ENCODE data around the gene DNM1L.

Gene DNM1L

GRCh38 chr12:32693036-32693435, 13.9 kb downstream of the DNM1L start:
- H3K4me3 ChIP-seq (replicated peaks; ENCODE audit: insufficient read depth, low read length): no peak overlapping the region
- no peak for DNase-seq (ENCODE audit: low read depth in 1 of 2, low spot score in 1 of 2)
- no peak overlapping the region for H3K27ac ChIP-seq (replicated peaks)
- TF ChIP-seq, protein P1, sequence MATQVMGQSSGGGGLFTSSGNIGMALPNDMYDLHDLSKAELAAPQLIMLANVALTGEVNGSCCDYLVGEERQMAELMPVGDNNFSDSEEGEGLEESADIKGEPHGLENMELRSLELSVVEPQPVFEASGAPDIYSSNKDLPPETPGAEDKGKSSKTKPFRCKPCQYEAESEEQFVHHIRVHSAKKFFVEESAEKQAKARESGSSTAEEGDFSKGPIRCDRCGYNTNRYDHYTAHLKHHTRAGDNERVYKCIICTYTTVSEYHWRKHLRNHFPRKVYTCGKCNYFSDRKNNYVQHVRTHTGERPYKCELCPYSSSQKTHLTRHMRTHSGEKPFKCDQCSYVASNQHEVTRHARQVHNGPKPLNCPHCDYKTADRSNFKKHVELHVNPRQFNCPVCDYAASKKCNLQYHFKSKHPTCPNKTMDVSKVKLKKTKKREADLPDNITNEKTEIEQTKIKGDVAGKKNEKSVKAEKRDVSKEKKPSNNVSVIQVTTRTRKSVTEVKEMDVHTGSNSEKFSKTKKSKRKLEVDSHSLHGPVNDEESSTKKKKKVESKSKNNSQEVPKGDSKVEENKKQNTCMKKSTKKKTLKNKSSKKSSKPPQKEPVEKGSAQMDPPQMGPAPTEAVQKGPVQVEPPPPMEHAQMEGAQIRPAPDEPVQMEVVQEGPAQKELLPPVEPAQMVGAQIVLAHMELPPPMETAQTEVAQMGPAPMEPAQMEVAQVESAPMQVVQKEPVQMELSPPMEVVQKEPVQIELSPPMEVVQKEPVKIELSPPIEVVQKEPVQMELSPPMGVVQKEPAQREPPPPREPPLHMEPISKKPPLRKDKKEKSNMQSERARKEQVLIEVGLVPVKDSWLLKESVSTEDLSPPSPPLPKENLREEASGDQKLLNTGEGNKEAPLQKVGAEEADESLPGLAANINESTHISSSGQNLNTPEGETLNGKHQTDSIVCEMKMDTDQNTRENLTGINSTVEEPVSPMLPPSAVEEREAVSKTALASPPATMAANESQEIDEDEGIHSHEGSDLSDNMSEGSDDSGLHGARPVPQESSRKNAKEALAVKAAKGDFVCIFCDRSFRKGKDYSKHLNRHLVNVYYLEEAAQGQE (IDR thresholded peaks at IDR 0.05; ENCODE audit: insufficient replicate concordance, low read depth): no peak
- TF ChIP-seq POLR2AphosphoS5 (IDR thresholded peaks at IDR 0.05; ENCODE audit: low read depth) (no peak), GABPA (IDR thresholded peaks at IDR 0.05; ENCODE audit: low read depth) (no peak), CTCF (IDR thresholded peaks at IDR 0.05; ENCODE audit: insufficient read depth, low read length) (no peak), SPI1 (IDR thresholded peaks at IDR 0.05; ENCODE audit: borderline replicate concordance, low read depth) (no peak)
- H3K27me3 ChIP-seq (ENCODE audit: insufficient read depth, poor library complexity, severe bottlenecking): no peaks in the 10 kb centered on the region

GRCh38 chr12:32695787-32696186, 16.7 kb downstream of the DNM1L start:
- no peak for DNase-seq (ENCODE audit: low read depth in 1 of 2, low spot score in 1 of 2)
- no peaks in the 10 kb centered on the region for H3K27me3 ChIP-seq (ENCODE audit: insufficient read depth, poor library complexity, severe bottlenecking)
- no peak overlapping the region for H3K4me3 ChIP-seq (replicated peaks; ENCODE audit: insufficient read depth, low read length)
- TF ChIP-seq GABPA (IDR thresholded peaks at IDR 0.05; ENCODE audit: low read depth) (no peak), SPI1 (IDR thresholded peaks at IDR 0.05; ENCODE audit: borderline replicate concordance, low read depth) (no peak), CTCF (IDR thresholded peaks at IDR 0.05; ENCODE audit: insufficient read depth, low read length) (no peak), POLR2AphosphoS5 (IDR thresholded peaks at IDR 0.05; ENCODE audit: low read depth) (no peak)
- TF ChIP-seq, protein P1 (IDR thresholded peaks at IDR 0.05; ENCODE audit: insufficient replicate concordance, low read depth): no peak
- H3K27ac ChIP-seq (replicated peaks): no peak overlapping the region

DNA sequence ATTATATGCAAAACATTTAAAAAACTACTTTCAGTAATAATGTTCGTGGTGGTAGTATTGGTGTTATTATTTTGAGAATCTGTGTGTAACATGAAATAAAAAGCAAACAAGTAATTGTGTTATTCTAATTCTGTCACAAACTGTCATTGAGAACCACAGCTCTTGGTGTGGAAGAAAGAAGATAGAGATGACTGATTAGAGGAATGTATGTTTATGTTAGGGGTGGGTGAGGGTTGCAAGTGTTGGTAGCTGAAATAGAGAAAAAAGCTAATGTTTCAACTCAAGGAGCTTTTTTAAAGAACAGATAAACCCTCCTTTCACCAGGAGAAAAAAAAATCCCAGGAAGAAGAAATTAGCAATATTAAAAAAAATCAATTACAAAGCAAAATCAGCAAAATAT, 18.3 kb downstream of the DNM1L start:
- Histone ChIP-seq H3K27me3 (ENCODE audit: insufficient read depth, poor library complexity, severe bottlenecking) (no peaks in the 10 kb centered on the region), H3K27ac (replicated peaks) (no peak overlapping the region), H3K4me3 (replicated peaks; ENCODE audit: insufficient read depth, low read length) (no peak overlapping the region)
- DNase-seq (ENCODE audit: low read depth in 1 of 2, low spot score in 1 of 2): no peak
- TF ChIP-seq, protein P1 (IDR thresholded peaks at IDR 0.05; ENCODE audit: insufficient replicate concordance, low read depth): no peak
- no peak for TF ChIP-seq CTCF (IDR thresholded peaks at IDR 0.05; ENCODE audit: insufficient read depth, low read length)
- no peak for TF ChIP-seq POLR2AphosphoS5 (IDR thresholded peaks at IDR 0.05; ENCODE audit: low read depth)
- TF ChIP-seq GABPA (IDR thresholded peaks at IDR 0.05; ENCODE audit: low read depth): no peak
- TF ChIP-seq SPI1 (IDR thresholded peaks at IDR 0.05; ENCODE audit: borderline replicate concordance, low read depth): no peak
